Endothelial cell of umbilical vein (primary cell): ENCODE results near the gene PPP1CB. TPM values are rescaled to one million over a fixed set of nuclear protein-coding genes. Genes with fewer than 3 reads are reported as not detected.
A peak's percentile ranks its signal among the peaks of the same experiment; 100 is the strongest.

Source experiments
- BruUV-seq: library from RNA; stranded (reverse); fragments of 400-500 nt; replicated peaks from 2 replicates; lab custom pipeline; 2021; lab: Mats Ljungman, UMichigan
- CTCF ChIA-PET: fragments of 300-600, 350-600 bp; sonication (Branson Sonifier 250); formaldehyde crosslinking; loops from one replicate; lab custom pipeline; 2021; ENCODE audit warnings: antibody characterized with exemption, inconsistent platforms; lab: Charles Lee
- POLR2A ChIA-PET: fragments of 300-600, 350-600 bp; sonication (Branson Sonifier 250); formaldehyde crosslinking; loops from one replicate; lab custom pipeline; 2021; ENCODE audit warnings: antibody characterized with exemption, inconsistent platforms; lab: Charles Lee
- DNase-seq: peaks from one replicate; pipeline ENCODE4 v3.0.0-alpha.2; 2011; ENCODE audit warnings: low read depth, low spot score
- FAIRE-seq: peaks from 2 replicates; lab custom pipeline; 2011; peaks lifted over from hg19 to GRCh38; lab: Jason Lieb, UNC
- H2AFZ ChIP-seq: 2 replicates; pipeline ENCODE4 v1.6.0; 2012; ENCODE audit warnings: low read depth, low read length, control low read depth, inconsistent platforms
- H3K27ac ChIP-seq: 2 replicates; pipeline ENCODE4 v1.5.1; 2011; ENCODE audit warnings: low read depth, mild to moderate bottlenecking, control low read depth, low read length, moderate library complexity; ENCODE audit not compliant: insufficient read depth
- H3K27me3 ChIP-seq, 2 experiments: 2 replicates each; pipeline versions ENCODE4 v1.6.0 to v1.6.1; 2011; ENCODE audit warnings: low read length in 2 of 2, mixed read lengths in 1 of 2; ENCODE audit not compliant: control insufficient read depth in 2 of 2, insufficient read depth in 2 of 2
- H3K36me3 ChIP-seq, 2 experiments: 2 replicates in 1 of 2; 3 replicates in 1 of 2; pipeline ENCODE4 v1.5.1; 2011; ENCODE audit warnings: low read length in 2 of 2, mild to moderate bottlenecking in 1 of 2, moderate library complexity in 1 of 2; ENCODE audit not compliant: control insufficient read depth in 2 of 2, insufficient read depth in 2 of 2; ENCODE audit errors: extremely low read depth in 1 of 2
- H3K4me1 ChIP-seq: 3 replicates; pipeline ENCODE4 v1.5.1; 2011; ENCODE audit warnings: mild to moderate bottlenecking, low read length; ENCODE audit not compliant: control insufficient read depth, insufficient read depth; ENCODE audit errors: extremely low read depth
- H3K4me2 ChIP-seq: 2 replicates; pipeline ENCODE4 v1.6.1; 2011; ENCODE audit warnings: low read length, control low read depth, mixed read lengths; ENCODE audit not compliant: insufficient read depth
- H3K4me3 ChIP-seq, 3 experiments: fragments of 200-600 bp in 1 of 3; sonication (generic), shearing (Covaris generic) in 1 of 3; replicated peaks in 1 of 3; 2 replicates each; pipeline ENCODE4 v1.5.1; 2011 to 2016; ENCODE audit warnings: control low read depth in 3 of 3, low read length in 3 of 3, mild to moderate bottlenecking in 2 of 3, inconsistent platforms in 1 of 3, low read depth in 1 of 3, moderate library complexity in 1 of 3; ENCODE audit not compliant: insufficient read depth in 1 of 3
- H3K79me2 ChIP-seq: 2 replicates; pipeline ENCODE4 v1.6.0; 2012; ENCODE audit warnings: low read length, inconsistent platforms; ENCODE audit not compliant: control insufficient read depth, insufficient read depth
- H3K9ac ChIP-seq: replicated peaks from 2 replicates; pipeline ENCODE3; 2011; ENCODE audit warnings: low read length, control low read depth; ENCODE audit not compliant: insufficient read depth; ENCODE audit errors: extremely low read depth
- H3K9me1 ChIP-seq: replicated peaks from 3 replicates; pipeline ENCODE4 v1.6.0; 2011; ENCODE audit warnings: mild to moderate bottlenecking, low read length; ENCODE audit not compliant: control insufficient read depth, insufficient read depth; ENCODE audit errors: extremely low read depth
- H3K9me3 ChIP-seq: replicated peaks from 2 replicates; pipeline ENCODE4 v1.5.1; 2012; ENCODE audit warnings: low read length, inconsistent platforms; ENCODE audit not compliant: control insufficient read depth, insufficient read depth
- H4K20me1 ChIP-seq: replicated peaks from 2 replicates; pipeline ENCODE3; 2011; ENCODE audit warnings: mild to moderate bottlenecking, low read length; ENCODE audit not compliant: control insufficient read depth, insufficient read depth; ENCODE audit errors: extremely low read depth
- CTCF ChIP-seq, 2 donors: IDR thresholded peaks; 1 replicate in 1 of 2; 2 replicates in 1 of 2; pipeline ENCODE4 v1.5.1; 2011; ENCODE audit warnings: low read length in 2 of 2, mild to moderate bottlenecking in 2 of 2, moderate library complexity in 2 of 2, control low read depth in 1 of 2, inconsistent platforms in 1 of 2, low read depth in 1 of 2; ENCODE audit not compliant: insufficient read depth in 1 of 2; ENCODE audit errors: extremely low read depth in 1 of 2
- EZH2 ChIP-seq: IDR thresholded peaks from 2 replicates; pipeline ENCODE4 v1.6.1; 2012; ENCODE audit warnings: borderline replicate concordance, low read depth, mild to moderate bottlenecking, moderate library complexity, low read length, inconsistent platforms; ENCODE audit not compliant: severe bottlenecking
- FOS ChIP-seq: IDR thresholded peaks from 2 replicates; pipeline ENCODE4 v1.6.1; 2011; ENCODE audit warnings: mild to moderate bottlenecking, low read length, moderate library complexity, borderline replicate concordance; ENCODE audit not compliant: insufficient read depth
- GATA2 ChIP-seq: IDR thresholded peaks from 2 replicates; pipeline ENCODE4 v1.7.0; 2011; ENCODE audit warnings: low read depth, mild to moderate bottlenecking, moderate library complexity, mixed read lengths, low read length; ENCODE audit not compliant: insufficient read length, insufficient read depth
- JUN ChIP-seq: IDR thresholded peaks from 2 replicates; pipeline ENCODE4 v1.6.1; 2011; ENCODE audit warnings: borderline replicate concordance, low read depth; ENCODE audit not compliant: insufficient read length, insufficient read depth
- MYC ChIP-seq: IDR thresholded peaks from one replicate; pipeline ENCODE4 v1.6.1; 2011; ENCODE audit warnings: mild to moderate bottlenecking, low read depth, low read length
- POLR2A ChIP-seq: IDR thresholded peaks from 2 replicates; pipeline ENCODE4 v1.6.1; 2012; ENCODE audit warnings: low read depth, mild to moderate bottlenecking, control low read depth, low read length
- POLR2AphosphoS5 ChIP-seq: IDR thresholded peaks from 2 replicates; pipeline ENCODE4 v1.6.1; 2012; ENCODE audit warnings: low read depth, mild to moderate bottlenecking, control low read depth, low read length, moderate library complexity; ENCODE audit not compliant: insufficient read depth
- dilution Hi-C: fragments of 300-500 bp; cut with MboI; formaldehyde crosslinking; loops from one replicate; pipeline ENCODE4 v1.15.0; 2019; ENCODE audit warnings: low sequenced_read_pairs; ENCODE audit not compliant: extremely low pct_ligation_motif_present
- intact Hi-C: fragments of 100-400 bp; cut with micrococcal nuclease; formaldehyde crosslinking; loops from one replicate; pipeline ENCODE4 v1.10.0; 2022
- polyA plus RNA-seq, 4 experiments: library from polyadenylated mRNA; depleted of rRNA in 3 of 4; stranded (reverse) in 3 of 4; unstranded in 1 of 4; fragments of >200 nt; gene quantifications; 2 replicates each; pipeline versions ENCODE4 v1.2.1 to v1.2.3, GENCODE V29; 2011 to 2012; ENCODE audit warnings: missing spikeins in 1 of 4
- total RNA-seq: library from RNA; stranded (reverse); gene quantifications from 2 replicates; pipeline ENCODE4 v1.2.3, GENCODE V29; 2021
- TF ChIP-seq, protein P1 (sequence below): IDR thresholded peaks from 2 replicates; pipeline ENCODE4 v1.6.1; 2011; ENCODE audit not compliant: insufficient read depth, insufficient read length

PPP1CB gene
- total and polyA plus RNA-seq, 2 donors (not counting 3 experiments of a cell fraction or from before 2014, with no cell fraction given): 29.8 to 163 TPM

DNA sequence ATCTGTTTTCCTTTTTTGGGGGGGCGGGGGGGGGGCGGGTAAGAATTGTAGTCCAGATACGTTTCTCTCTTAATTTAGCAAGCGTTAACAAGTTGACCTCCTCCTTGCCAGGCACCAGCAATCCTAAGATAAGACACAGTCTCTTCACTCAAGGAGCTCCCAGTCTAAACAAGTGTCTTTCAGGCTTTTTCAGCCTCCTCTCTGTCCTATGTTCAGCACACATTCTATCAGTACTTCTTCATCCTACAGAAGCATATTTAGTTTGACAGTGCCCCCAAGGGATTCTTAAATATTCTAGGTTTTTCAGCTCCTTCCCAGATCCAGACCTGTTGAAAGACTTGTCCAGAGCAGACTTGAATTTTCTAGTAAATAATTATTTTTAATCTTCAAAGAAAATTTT, 2.7 kb downstream of the PPP1CB start:
- H2AFZ ChIP-seq: no peak overlapping the region
- peaks cover 9% of the 10 kb centered on the region for H4K20me1 ChIP-seq
- H3K4me2 ChIP-seq: no peak overlapping the region
- H3K27me3 ChIP-seq: no peaks in the 10 kb centered on the region
- intact Hi-C loops (no loop called here), dilution Hi-C loops (no loop called here)
- H3K9ac ChIP-seq: no peak overlapping the region
- no peaks in the 10 kb centered on the region for H3K9me3 ChIP-seq
- ChIA-PET CTCF (interaction anchor here (0.8 to 8.4 kb wide), 7 partner anchors 44 to 1051 kb away, joined by 3 to 153 read pairs (median 14); no protein-coding TSS in a partner anchor), POLR2A (interaction anchor here (0.8 kb wide), 1 partner anchor 187 kb away, joined by 9 read pairs; no protein-coding TSS in a partner anchor)
- no peak overlapping the region for H3K27ac ChIP-seq
- BruUV-seq: no TSS peak
- H3K9me1 ChIP-seq: no peaks in the 10 kb centered on the region
- FAIRE-seq (no peak), DNase-seq (no peak)
- TF ChIP-seq MYC: no peak
- TF ChIP-seq, protein P1, sequence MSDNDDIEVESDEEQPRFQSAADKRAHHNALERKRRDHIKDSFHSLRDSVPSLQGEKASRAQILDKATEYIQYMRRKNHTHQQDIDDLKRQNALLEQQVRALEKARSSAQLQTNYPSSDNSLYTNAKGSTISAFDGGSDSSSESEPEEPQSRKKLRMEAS: no peak
- H3K4me3 ChIP-seq: no peak overlapping the region
- H3K4me1 ChIP-seq: peaks cover 12% of the 10 kb centered on the region
- peaks cover 74% of the 10 kb centered on the region for H3K79me2 ChIP-seq
- H3K36me3 ChIP-seq: peaks cover 2 to 3% of the 10 kb centered on the region in 2 experiments

DNA sequence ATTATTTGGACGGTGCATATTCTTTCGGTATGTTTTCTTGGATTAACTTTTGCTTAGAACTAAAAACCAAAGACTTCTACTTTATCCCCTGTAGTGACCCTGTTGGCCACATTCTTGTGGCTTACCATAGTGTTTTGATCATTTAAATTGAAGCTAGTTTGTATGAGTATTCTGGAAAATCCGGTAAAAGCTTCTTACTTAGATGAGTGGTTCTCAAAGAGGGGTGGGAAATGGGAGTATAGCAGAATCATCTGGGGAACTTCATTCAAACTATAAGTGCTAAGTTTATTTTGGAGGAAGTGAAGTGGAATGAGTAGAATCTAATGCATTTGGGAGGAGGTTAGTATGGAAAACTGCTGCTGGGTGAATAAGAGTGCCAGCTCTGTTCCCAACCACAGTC, 3.8 kb downstream of the PPP1CB start:
- H3K79me2 ChIP-seq: peaks cover 84% of the 10 kb centered on the region
- intact Hi-C loops: no loop called here
- no peaks in the 10 kb centered on the region for H3K9me1 ChIP-seq
- peaks cover 2 to 3% of the 10 kb centered on the region in 2 experiments for H3K36me3 ChIP-seq
- no peak overlapping the region for H3K4me3 ChIP-seq
- no peak overlapping the region for H3K27ac ChIP-seq
- FAIRE-seq: no peak
- no peak overlapping the region for H3K9ac ChIP-seq
- no peak overlapping the region for H2AFZ ChIP-seq
- H3K4me1 ChIP-seq: peaks cover 10% of the 10 kb centered on the region
- H3K27me3 ChIP-seq: no peaks in the 10 kb centered on the region
- DNase-seq: no peak
- CTCF ChIA-PET: interaction anchor here (0.7 to 8.4 kb wide), 5 partner anchors 38 to 162 kb away, joined by 3 to 153 read pairs (median 15); no protein-coding TSS in a partner anchor
- dilution Hi-C loops: no loop called here
- H3K4me2 ChIP-seq: peak overlapping the region; percentile 16
- no peak for TF ChIP-seq EZH2
- TF ChIP-seq MYC: no peak
- no peak for TF ChIP-seq POLR2A
- TF ChIP-seq FOS: no peak
- no peak for TF ChIP-seq JUN
- no peak for TF ChIP-seq GATA2
- TF ChIP-seq CTCF (IDR thresholded peaks at IDR 0.05; ENCODE audit: extremely low read depth in 1 of 2, insufficient read depth in 1 of 2, low read depth in 1 of 2, low read length in 2 of 2): no peak
- TF ChIP-seq, protein P1: no peak
- TF ChIP-seq POLR2AphosphoS5: no peak
- peaks cover 13% of the 10 kb centered on the region for H4K20me1 ChIP-seq
- POLR2A ChIA-PET: no interaction called here
- H3K9me3 ChIP-seq: no peaks in the 10 kb centered on the region
- no TSS peak for BruUV-seq
